Spleen (tissue), 11 donors: ENCODE data around the gene PDCD4. TPM values are rescaled to one million over a fixed set of nuclear protein-coding genes. Genes with fewer than 3 reads are reported as not detected.

Source experiments
- DNase-seq: peaks from one replicate; pipeline ENCODE4 v3.0.0-alpha.2; 2020
- H3K27ac ChIP-seq, 8 donors: fragments of 200-600 bp; sonication (generic) in 7 of 8; 1 replicate in 4 of 8; 2 replicates in 4 of 8; pipeline versions ENCODE4 v1.5.0 to v1.8.0; 2016 to 2021; ENCODE audit warnings: inconsistent platforms in 4 of 8, mild to moderate bottlenecking in 4 of 8, moderate library complexity in 1 of 8
- H3K27me3 ChIP-seq, 7 donors: fragments of 200-600 bp; sonication (generic) in 6 of 7; replicated peaks in 1 of 7; 1 replicate in 4 of 7; 2 replicates in 3 of 7; pipeline versions ENCODE4 v1.5.0 to v1.8.0; 2016 to 2021; ENCODE audit warnings: inconsistent platforms in 3 of 7, mild to moderate bottlenecking in 1 of 7
- H3K36me3 ChIP-seq, 6 donors: fragments of 200-600 bp; sonication (generic) in 5 of 6; 1 replicate in 4 of 6; 2 replicates in 2 of 6; pipeline versions ENCODE4 v1.5.0 to v1.8.0; 2016 to 2021; ENCODE audit warnings: inconsistent platforms in 2 of 6
- H3K4me1 ChIP-seq, 6 donors: fragments of 200-600 bp; sonication (generic) in 5 of 6; 1 replicate in 3 of 6; 2 replicates in 3 of 6; pipeline versions ENCODE4 v1.5.0 to v1.8.0; 2016 to 2021; ENCODE audit warnings: inconsistent platforms in 3 of 6
- H3K4me3 ChIP-seq, 8 donors: fragments of 200-600 bp; sonication (generic) in 7 of 8; 1 replicate in 4 of 8; 2 replicates in 4 of 8; pipeline versions ENCODE4 v1.5.0 to v1.8.0; 2016 to 2021; ENCODE audit warnings: inconsistent platforms in 4 of 8, mild to moderate bottlenecking in 4 of 8, moderate library complexity in 2 of 8
- H3K9me3 ChIP-seq, 8 donors: fragments of 200-600 bp; sonication (generic) in 7 of 8; 1 replicate in 4 of 8; 2 replicates in 4 of 8; pipeline versions ENCODE4 v1.5.0 to v1.8.0; 2016 to 2021; ENCODE audit warnings: inconsistent platforms in 4 of 8
- POLR2A ChIP-seq, 3 donors: fragments of 450-650 bp; IDR thresholded peaks; one replicate each; pipeline ENCODE4 v1.5.1; 2017; ENCODE audit warnings: antibody characterized with exemption in 3 of 3, mild to moderate bottlenecking in 1 of 3
- POLR2AphosphoS5 ChIP-seq, 3 donors: sonication (generic); formaldehyde crosslinking; IDR thresholded peaks; one replicate each; pipeline ENCODE4 v1.5.1; 2017; ENCODE audit warnings: antibody characterized with exemption in 3 of 3
- WGBS, 5 donors: extraction: QIAGEN DNeasy Blood & Tissue Kit in 3 of 5; methylation state at CpG; one replicate each; pipeline versions ENCODE4 v1.1.5 to v1.1.7; 2013 to 2018; 5-methylcytosine and 5-hydroxymethylcytosine counted together
- intact Hi-C: fragments of 100-400 bp; cut with DNase I; formaldehyde crosslinking; loops from one replicate; pipeline ENCODE4 v1.15.0; 2023; ENCODE audit warnings: low total_unique reads
- polyA plus RNA-seq, 3 donors: library from polyadenylated mRNA; stranded (reverse); fragments of 200-250 nt; gene quantifications; one replicate each; pipeline ENCODE4 v1.2.1, GENCODE V29; 2013
- total RNA-seq, 7 donors: library from RNA; depleted of rRNA in 3 of 7; stranded (reverse); fragments of >200 nt in 3 of 7; fragmentation: NEBNext Ultra II Directional in 4 of 7; extraction: Animal tissue kit (Norgen Biotek cat#: 25700) in 4 of 7; gene quantifications; one replicate each; pipeline versions ENCODE4 v1.1.0 to v1.2.1, GENCODE V29; 2016 to 2021
- TF ChIP-seq, protein P1 (sequence below), 11 experiments: fragments of 200-600 bp in 7 of 11; fragments of 450-650 bp in 4 of 11; sonication (generic) in 4 of 11; IDR thresholded peaks in 8 of 11; conservative IDR thresholded peaks in 3 of 11; 1 replicate in 7 of 11; 2 replicates in 4 of 11; pipeline versions ENCODE4 v1.4.0 to v1.8.0; 2016 to 2021; ENCODE audit warnings: antibody characterized with exemption in 11 of 11, inconsistent platforms in 4 of 11, mild to moderate bottlenecking in 1 of 11
- donor health status: healthy with polysubstance abuse.
- donor health status: DM: no; HTN: no; CAD: no; lungs with moderate emphysema.
- donor health status: DM: no; HTN: no; CAD: no.
- donor health status: Bipolar disorder and iron deficiency.
- donor health status: healthy.
- donor health status: DM: no; HTN: no; CAD: no.
- donor health status: DM: yes; HTN: yes; CAD: no.

PDCD4 gene
- total and polyA plus RNA-seq, 10 donors: 121 to 204 (median 161) TPM

DNA sequence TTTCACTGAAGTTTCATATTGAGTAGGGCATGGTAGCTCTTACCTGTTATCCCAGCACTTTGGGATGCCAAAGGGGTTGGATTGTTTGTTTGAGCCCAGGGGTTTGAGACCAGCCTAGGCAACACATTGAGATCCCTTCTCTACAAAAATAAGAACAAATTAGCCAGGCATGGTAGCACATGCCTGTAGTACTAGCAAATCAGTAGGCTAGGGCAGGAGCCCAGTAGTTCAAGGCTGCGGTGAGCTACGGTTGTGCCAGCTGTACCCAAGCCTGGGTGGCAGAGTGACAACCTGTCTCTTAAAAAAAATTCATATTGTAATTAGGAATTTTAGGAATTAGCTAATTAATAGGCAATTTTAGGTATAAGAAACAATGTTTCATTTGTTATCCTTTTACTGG lies 29.3 kb downstream of the PDCD4 start:
- H3K36me3 ChIP-seq: peaks cover 0 to 87% (median 48%) of the 10 kb centered on the region in 6 donors
- H3K4me3 ChIP-seq: no peak overlapping the region
- no peaks in the 10 kb centered on the region for H3K27me3 ChIP-seq
- DNase-seq: no peak
- intact Hi-C loops: loop anchor here (5.0 kb wide), 1 partner anchor 149 kb away; no protein-coding TSS in a partner anchor
- H3K27ac ChIP-seq: no peak overlapping the region
- TF ChIP-seq, protein P1, sequence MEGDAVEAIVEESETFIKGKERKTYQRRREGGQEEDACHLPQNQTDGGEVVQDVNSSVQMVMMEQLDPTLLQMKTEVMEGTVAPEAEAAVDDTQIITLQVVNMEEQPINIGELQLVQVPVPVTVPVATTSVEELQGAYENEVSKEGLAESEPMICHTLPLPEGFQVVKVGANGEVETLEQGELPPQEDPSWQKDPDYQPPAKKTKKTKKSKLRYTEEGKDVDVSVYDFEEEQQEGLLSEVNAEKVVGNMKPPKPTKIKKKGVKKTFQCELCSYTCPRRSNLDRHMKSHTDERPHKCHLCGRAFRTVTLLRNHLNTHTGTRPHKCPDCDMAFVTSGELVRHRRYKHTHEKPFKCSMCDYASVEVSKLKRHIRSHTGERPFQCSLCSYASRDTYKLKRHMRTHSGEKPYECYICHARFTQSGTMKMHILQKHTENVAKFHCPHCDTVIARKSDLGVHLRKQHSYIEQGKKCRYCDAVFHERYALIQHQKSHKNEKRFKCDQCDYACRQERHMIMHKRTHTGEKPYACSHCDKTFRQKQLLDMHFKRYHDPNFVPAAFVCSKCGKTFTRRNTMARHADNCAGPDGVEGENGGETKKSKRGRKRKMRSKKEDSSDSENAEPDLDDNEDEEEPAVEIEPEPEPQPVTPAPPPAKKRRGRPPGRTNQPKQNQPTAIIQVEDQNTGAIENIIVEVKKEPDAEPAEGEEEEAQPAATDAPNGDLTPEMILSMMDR (IDR thresholded peaks at IDR 0.05 in 8 of 11, conservative IDR thresholded peaks at IDR 0.05 in 3 of 11): no peak
- TF ChIP-seq POLR2A (IDR thresholded peaks at IDR 0.05) (no peak), POLR2AphosphoS5 (IDR thresholded peaks at IDR 0.05) (peak in 1 of 3 donors; percentile 60)
- no peaks in the 10 kb centered on the region for H3K9me3 ChIP-seq
- 95 to 98% (median 96%) methylated on average over 2 of the region's 2 CpGs for WGBS, 5 donors
- H3K4me1 ChIP-seq: peaks cover 0 to 30% (median 6%) of the 10 kb centered on the region in 6 donors

DNA sequence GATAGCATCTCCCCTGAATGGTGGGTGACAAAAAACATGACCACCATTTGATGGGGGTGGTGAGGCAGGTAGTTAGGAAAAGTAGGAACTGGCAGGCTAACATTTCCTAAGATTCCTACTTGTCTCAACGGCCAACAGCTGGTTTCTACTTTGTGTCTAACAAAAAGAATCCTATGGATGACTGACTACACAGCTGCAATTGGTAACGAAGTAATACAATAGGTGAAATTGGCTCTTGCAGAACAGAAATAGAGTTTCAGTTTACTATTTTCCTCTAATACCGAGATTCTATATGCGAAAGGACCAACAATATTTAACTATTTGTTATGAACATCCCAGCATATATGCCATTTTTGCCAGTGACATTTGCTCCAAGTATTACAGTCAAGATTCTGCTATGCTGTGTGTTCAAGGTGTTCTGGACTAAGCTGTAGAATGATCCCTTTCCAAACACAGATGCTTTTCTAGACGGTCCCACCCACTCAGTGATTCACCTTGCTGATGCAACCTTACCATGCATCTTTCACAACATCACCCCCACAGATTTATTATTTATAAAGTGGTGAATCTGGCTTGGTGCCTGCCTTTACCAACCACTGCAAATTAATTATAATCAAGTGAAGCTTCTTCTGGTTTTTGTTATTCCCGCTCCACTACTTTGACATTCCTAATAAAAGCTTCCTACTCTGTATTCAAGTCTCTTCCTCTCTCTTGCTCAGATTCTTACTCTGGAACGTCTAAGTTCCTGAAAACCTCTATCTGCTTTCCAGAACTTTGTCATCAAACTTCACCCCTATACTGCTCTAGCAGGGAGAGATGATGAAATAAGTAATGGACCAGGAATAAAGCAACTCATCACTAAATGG lies 30.5 kb downstream of the PDCD4 start:
- intact Hi-C loops: loop anchor here (5.0 kb wide), 1 partner anchor 150 kb away; no protein-coding TSS in a partner anchor

DNA sequence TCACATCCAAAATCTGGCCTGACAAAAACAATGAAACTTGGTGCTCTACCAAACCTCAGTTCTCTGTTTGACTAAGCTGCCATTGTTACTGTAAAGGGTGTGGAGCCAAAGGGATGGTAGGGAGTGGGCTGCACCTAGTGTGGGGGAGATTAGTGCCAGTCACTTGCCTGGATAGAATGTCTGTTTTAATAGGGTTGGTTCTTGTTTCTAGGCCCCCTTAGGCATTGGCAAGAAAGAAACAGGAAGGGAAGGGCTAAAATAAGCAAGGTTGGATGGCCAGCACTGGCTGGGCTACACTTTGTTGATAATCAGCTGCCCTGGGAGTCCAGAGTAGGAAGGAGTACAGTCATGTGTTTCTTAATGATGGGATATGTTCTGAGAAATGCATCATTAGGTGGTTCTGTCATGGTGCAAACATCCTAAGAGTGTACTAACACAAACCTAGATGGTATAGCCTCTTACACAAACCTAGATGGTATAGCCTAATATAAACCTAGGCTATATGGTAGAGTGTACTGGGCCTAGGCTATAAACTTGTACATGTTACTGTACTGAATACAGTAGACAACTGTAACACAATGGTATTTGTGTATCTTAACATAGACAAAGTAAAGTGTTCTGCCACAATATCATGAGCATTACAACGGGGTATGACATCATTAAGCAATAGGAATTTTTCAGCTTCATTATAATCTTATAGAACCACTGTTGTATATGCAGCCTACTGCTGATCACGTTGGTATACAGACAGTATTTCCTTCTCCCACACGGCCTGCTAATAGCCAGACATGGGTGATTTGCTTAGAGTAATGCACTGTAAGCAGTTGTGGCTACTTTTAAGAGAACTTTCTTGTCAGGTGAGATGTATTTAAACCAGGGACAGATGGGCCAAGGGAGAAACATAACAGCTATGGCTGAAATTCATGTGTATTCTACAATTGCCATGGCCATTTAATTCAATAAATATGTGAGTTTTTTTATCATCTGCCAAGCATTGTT lies 31.9 kb downstream of the PDCD4 start:
- intact Hi-C loops: loop anchor here (5.0 kb wide), 1 partner anchor 151 kb away; no protein-coding TSS in a partner anchor
- no peak for DNase-seq
- Histone ChIP-seq H3K9me3 (no peaks in the 10 kb centered on the region), H3K27ac (peak overlapping the region in 1 of 8 donors; percentile 37), H3K36me3 (peaks cover 0 to 72% (median 26%) of the 10 kb centered on the region in 6 donors), H3K4me1 (peaks cover 0 to 13% (median 0%) of the 10 kb centered on the region in 6 donors), H3K4me3 (no peak overlapping the region), H3K27me3 (no peaks in the 10 kb centered on the region)
- 80 to 88% (median 83%) methylated on average over 3 of the region's 3 CpGs for WGBS, 5 donors
- peak in 1 of 3 donors; percentile 61 for TF ChIP-seq POLR2AphosphoS5 (IDR thresholded peaks at IDR 0.05)
- TF ChIP-seq POLR2A (IDR thresholded peaks at IDR 0.05): no peak

More for the DNA sequence above, 30.5 kb downstream of the PDCD4 start:
- TF ChIP-seq POLR2A (IDR thresholded peaks at IDR 0.05) (no peak), POLR2AphosphoS5 (IDR thresholded peaks at IDR 0.05) (peak in 1 of 3 donors; percentile 6)
- TF ChIP-seq, protein P1 (IDR thresholded peaks at IDR 0.05 in 8 of 11, conservative IDR thresholded peaks at IDR 0.05 in 3 of 11): no peak
- H3K27ac ChIP-seq: no peak overlapping the region
- no peaks in the 10 kb centered on the region for H3K27me3 ChIP-seq
- H3K4me3 ChIP-seq: no peak overlapping the region
- 78 to 88% (median 81%) methylated on average over 7 of the region's 7 CpGs for WGBS, 5 donors
- H3K9me3 ChIP-seq: no peaks in the 10 kb centered on the region
- peaks cover 0 to 18% (median under 1%) of the 10 kb centered on the region in 6 donors for H3K4me1 ChIP-seq
- peaks cover 0 to 86% (median 39%) of the 10 kb centered on the region in 6 donors for H3K36me3 ChIP-seq
- no peak for DNase-seq

DNA sequence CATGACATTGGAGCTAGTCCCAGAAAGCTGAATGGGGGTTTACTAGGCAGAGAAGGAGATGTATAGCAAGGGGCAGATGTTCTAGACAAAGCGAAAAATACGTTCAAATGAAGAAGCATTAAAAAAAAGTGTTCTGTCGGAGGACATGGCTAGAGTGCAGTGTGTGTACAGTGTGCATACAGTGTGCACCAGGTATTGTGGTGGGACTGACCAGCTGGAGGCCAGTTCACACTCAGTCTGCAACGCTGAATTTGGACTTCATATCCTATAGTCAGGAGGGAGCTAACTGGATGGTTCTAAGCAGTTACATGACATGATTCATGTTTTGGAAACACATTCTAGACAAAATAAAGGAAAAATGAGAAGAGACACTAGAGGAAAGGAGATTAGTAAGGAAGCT lies 38.4 kb downstream of the PDCD4 start:
- H3K4me3 ChIP-seq: no peak overlapping the region
- WGBS, 5 donors: 89 to 96% (median 90%) methylated on average over 4 of the region's 4 CpGs

More for the DNA sequence above, 38.4 kb downstream of the PDCD4 start:
- H3K4me1 ChIP-seq: peaks cover 0 to 6% (median 0%) of the 10 kb centered on the region in 6 donors
- no peak for DNase-seq
- no peaks in the 10 kb centered on the region for H3K9me3 ChIP-seq
- no peak overlapping the region for H3K27ac ChIP-seq
- H3K36me3 ChIP-seq: peaks cover 0 to 30% (median 0%) of the 10 kb centered on the region in 6 donors
- intact Hi-C loops: no loop called here
- no peaks in the 10 kb centered on the region for H3K27me3 ChIP-seq
- TF ChIP-seq, protein P1 (IDR thresholded peaks at IDR 0.05 in 8 of 11, conservative IDR thresholded peaks at IDR 0.05 in 3 of 11): no peak
- TF ChIP-seq POLR2A (IDR thresholded peaks at IDR 0.05): no peak
- peak in 1 of 3 donors; percentile 59 for TF ChIP-seq POLR2AphosphoS5 (IDR thresholded peaks at IDR 0.05)
